ENCODE data around the gene ARL2. TPM values are rescaled to one million over a fixed set of nuclear protein-coding genes. Genes with fewer than 3 reads are reported as not detected.
A peak's percentile ranks its signal among the peaks of the same experiment; 100 is the strongest.

ARL2 gene
- total RNA-seq, 1 experiment from 2014 or later = 98.9 TPM

GRCh38 chr11:65040520-65040846 is 26.5 kb downstream of the ARL2 start:
- no peak for DNase-seq (ENCODE audit: low spot score)
- Histone ChIP-seq H3K36me3 (ENCODE audit: insufficient read depth, low read length, poor library complexity, severe bottlenecking) (peaks cover 20% of the 10 kb centered on the region), H3K4me3 (ENCODE audit: low read depth, low read length, poor library complexity, severe bottlenecking) (peak overlapping the region; percentile 91), H3K27ac (ENCODE audit: low read depth, low read length, poor library complexity, severe bottlenecking) (peak overlapping the region; percentile 94), H3K9me3 (ENCODE audit: low read depth, low read length, poor library complexity, severe bottlenecking) (no peaks in the 10 kb centered on the region), H3K27me3 (replicated peaks; ENCODE audit: insufficient read depth, low read depth, low read length, poor library complexity) (no peaks in the 10 kb centered on the region), H3K4me1 (ENCODE audit: insufficient read depth, low read length, poor library complexity, severe bottlenecking) (peaks cover 7% of the 10 kb centered on the region)
- BruUV-seq (replicated peaks) = no TSS peak
- ChIA-PET POLR2A (ENCODE audit: low non-redundant PET) (interaction anchor here (0.6 kb wide), 1 partner anchor 293 kb away, joined by 12 read pairs; the partner anchor contains the start of gene DPF2), CTCF (interaction anchor here (0.5 kb wide), 1 partner anchor 12 kb away, joined by 5 read pairs; no protein-coding TSS in a partner anchor)
- intact Hi-C loops (cut with micrococcal nuclease; ENCODE audit: unreplicated experiment) = no loop called here
- TF ChIP-seq EZH2 (IDR thresholded peaks at IDR 0.05; ENCODE audit: borderline replicate concordance, low read depth, low read length, poor library complexity, severe bottlenecking) (no peak), CTCF (conservative IDR thresholded peaks at IDR 0.05; ENCODE audit: low read depth, low read length) (no peak)

GRCh38 chr11:65040847-65041622 is 27.1 kb downstream of the ARL2 start, which contains the start of gene SAC3D1:
TSS of gene SAC3D1 (plus strand) at chr11:65041210. CDS start at chr11:65041293, 83 bp downstream.
- peak; percentile 99 for DNase-seq (ENCODE audit: low spot score)
- POLR2A ChIA-PET (ENCODE audit: low non-redundant PET) = interaction anchor here (0.6 kb wide), 1 partner anchor 292 kb away, joined by 12 read pairs; the partner anchor contains the start of gene DPF2
- Histone ChIP-seq H3K4me1 (ENCODE audit: insufficient read depth, low read length, poor library complexity, severe bottlenecking) (peaks cover 7% of the 10 kb centered on the region), H3K36me3 (ENCODE audit: insufficient read depth, low read length, poor library complexity, severe bottlenecking) (peaks cover 23% of the 10 kb centered on the region), H3K27ac (ENCODE audit: low read depth, low read length, poor library complexity, severe bottlenecking) (peak within 1 kb of the TSS; percentile 94), H3K9me3 (ENCODE audit: low read depth, low read length, poor library complexity, severe bottlenecking) (no peaks in the 10 kb centered on the region), H3K4me3 (ENCODE audit: low read depth, low read length, poor library complexity, severe bottlenecking) (peak within 1 kb of the TSS; percentile 91), H3K27me3 (replicated peaks; ENCODE audit: insufficient read depth, low read depth, low read length, poor library complexity) (no peaks in the 10 kb centered on the region)
- CTCF ChIA-PET = interaction anchor here (0.5 kb wide), 1 partner anchor 13 kb away, joined by 5 read pairs; no protein-coding TSS in a partner anchor
- no peak for TF ChIP-seq EZH2 (IDR thresholded peaks at IDR 0.05; ENCODE audit: borderline replicate concordance, low read depth, low read length, poor library complexity, severe bottlenecking)
- no peak for TF ChIP-seq CTCF (conservative IDR thresholded peaks at IDR 0.05; ENCODE audit: low read depth, low read length)
- intact Hi-C loops (cut with micrococcal nuclease; ENCODE audit: unreplicated experiment) = no loop called here
- no TSS peak for BruUV-seq (replicated peaks)

GRCh38 chr11:65042891-65043290 is 28.9 kb downstream of the ARL2 start:
- BruUV-seq (replicated peaks) = no TSS peak
- intact Hi-C loops (cut with micrococcal nuclease; ENCODE audit: unreplicated experiment) = no loop called here
- CTCF ChIA-PET = interaction anchor here (0.6 kb wide), 1 partner anchor 70 kb away, joined by 4 read pairs; no protein-coding TSS in a partner anchor
- Histone ChIP-seq H3K36me3 (ENCODE audit: insufficient read depth, low read length, poor library complexity, severe bottlenecking) (peaks cover 23% of the 10 kb centered on the region), H3K27me3 (replicated peaks; ENCODE audit: insufficient read depth, low read depth, low read length, poor library complexity) (no peaks in the 10 kb centered on the region), H3K4me1 (ENCODE audit: insufficient read depth, low read length, poor library complexity, severe bottlenecking) (peaks cover 7% of the 10 kb centered on the region), H3K9me3 (ENCODE audit: low read depth, low read length, poor library complexity, severe bottlenecking) (no peaks in the 10 kb centered on the region), H3K4me3 (ENCODE audit: low read depth, low read length, poor library complexity, severe bottlenecking) (peak overlapping the region; percentile 91), H3K27ac (ENCODE audit: low read depth, low read length, poor library complexity, severe bottlenecking) (no peak overlapping the region)
- POLR2A ChIA-PET (ENCODE audit: low non-redundant PET) = no interaction called here
- no peak for TF ChIP-seq EZH2 (IDR thresholded peaks at IDR 0.05; ENCODE audit: borderline replicate concordance, low read depth, low read length, poor library complexity, severe bottlenecking)
- DNase-seq (ENCODE audit: low spot score) = no peak

All from A673 (cell line).